Panc1 (cell line): ENCODE data around the gene OR8B8. TPM values are rescaled to one million over a fixed set of nuclear protein-coding genes. Genes with fewer than 3 reads are reported as not detected.

ENCODE experiments used
- ATAC-seq: fragments of 200-7000 bp; cut with Tn5 transposase; 2 replicates; pipeline ENCODE4 v1.9.1; 2020; ENCODE audit warnings: mild to moderate bottlenecking, moderate library complexity
- BruUV-seq: library from RNA; stranded (reverse); fragments of 400-500 nt; replicated peaks from 2 replicates; lab custom pipeline; 2021; lab: Mats Ljungman, UMichigan
- CTCF ChIA-PET: fragments of 300-600 bp; sonication (Branson Sonifier 250); formaldehyde crosslinking; loops from one replicate; lab custom pipeline; 2022; ENCODE audit warnings: antibody characterized with exemption; lab: Charles Lee
- POLR2A ChIA-PET: fragments of 300-600 bp; sonication (Branson Sonifier 250); formaldehyde crosslinking; loops from one replicate; lab custom pipeline; 2022; ENCODE audit warnings: antibody characterized with exemption; lab: Charles Lee
- DNase-seq: peaks from one replicate; pipeline ENCODE4 v3.0.0-alpha.2; 2010; ENCODE audit warnings: low read depth, low spot score
- H3K27ac ChIP-seq: 2 replicates; pipeline ENCODE4 v1.5.1; 2011; ENCODE audit warnings: mild to moderate bottlenecking, low read length, inconsistent platforms
- H3K27me3 ChIP-seq: fragments of 200-500 bp; sonication (Bioruptor generic); 2 replicates; pipeline ENCODE4 v1.6.0; 2014; ENCODE audit warnings: low read length, inconsistent platforms; ENCODE audit not compliant: control insufficient read depth, insufficient read depth
- H3K36me3 ChIP-seq: fragments of 200-500 bp; sonication (Bioruptor generic); 2 replicates; pipeline ENCODE4 v1.5.1; 2014; ENCODE audit warnings: inconsistent platforms, mild to moderate bottlenecking, low read length, moderate library complexity; ENCODE audit not compliant: control insufficient read depth, insufficient read depth
- H3K4me1 ChIP-seq: 2 replicates; pipeline ENCODE4 v1.5.1; 2011; ENCODE audit warnings: inconsistent platforms, mild to moderate bottlenecking, low read length, moderate library complexity; ENCODE audit not compliant: control insufficient read depth, insufficient read depth
- H3K4me3 ChIP-seq, 2 experiments: 2 replicates each; pipeline ENCODE4 v1.5.1; 2011 to 2012; ENCODE audit warnings: low read depth in 2 of 2, low read length in 2 of 2, mild to moderate bottlenecking in 2 of 2, inconsistent platforms in 1 of 2, moderate library complexity in 1 of 2
- H3K9me3 ChIP-seq: fragments of 200-500 bp; sonication (Bioruptor generic); 2 replicates; pipeline ENCODE4 v1.5.1; 2014; ENCODE audit warnings: low read depth, mild to moderate bottlenecking, inconsistent platforms, low read length, moderate library complexity; ENCODE audit not compliant: control insufficient read depth, insufficient read depth
- CTCF ChIP-seq: fragments of 450-650 bp; IDR thresholded peaks from 2 replicates; pipeline ENCODE4 v1.5.1; 2017; ENCODE audit warnings: mild to moderate bottlenecking
- POLR2AphosphoS5 ChIP-seq: IDR thresholded peaks from 2 replicates; pipeline ENCODE4 v1.6.1; 2012; ENCODE audit warnings: mild to moderate bottlenecking, low read depth, low read length, moderate library complexity
- REST ChIP-seq, 2 experiments: IDR thresholded peaks; 2 replicates each; pipeline ENCODE4 v1.6.1; 2011 to 2012; ENCODE audit warnings: low read depth in 2 of 2, control low read depth in 1 of 2, low read length in 1 of 2, mild to moderate bottlenecking in 1 of 2, moderate library complexity in 1 of 2; ENCODE audit not compliant: insufficient read depth in 1 of 2
- SIN3A ChIP-seq: IDR thresholded peaks from 2 replicates; pipeline ENCODE4 v1.6.1; 2012; ENCODE audit warnings: low read depth, mild to moderate bottlenecking, low read length, moderate library complexity, borderline replicate concordance; ENCODE audit not compliant: insufficient read depth
- TCF7L2 ChIP-seq: IDR thresholded peaks from 2 replicates; pipeline ENCODE4 v1.6.1; 2011; ENCODE audit warnings: mild to moderate bottlenecking, low read depth, low read length, inconsistent platforms
- in situ Hi-C: cut with HindIII; loops from 2 replicates; pipeline ENCODE4 v1.10.0; 2016; ENCODE audit warnings: low sequenced_read_pairs, low pct_unique_long_range_greater_than_20kb
- intact Hi-C: fragments of 100-400 bp; cut with micrococcal nuclease; formaldehyde crosslinking; loops from one replicate; pipeline ENCODE4 v1.10.0; 2022; ENCODE audit not compliant: unreplicated experiment
- total RNA-seq: library from RNA; stranded (reverse); gene quantifications from one replicate; pipeline ENCODE4 v1.2.1, GENCODE V29; 2021; ENCODE audit not compliant: unreplicated experiment

The OR8B8 gene
- total RNA-seq, 1 experiment from 2014 or later: not detected

GRCh38 chr11:124483422-124483821, 37.9 kb upstream of the OR8B8 start:
- Histone ChIP-seq H3K4me3 (no peak overlapping the region), H3K27me3 (no peaks in the 10 kb centered on the region), H3K4me1 (no peaks in the 10 kb centered on the region), H3K9me3 (no peaks in the 10 kb centered on the region), H3K27ac (no peak overlapping the region), H3K36me3 (no peaks in the 10 kb centered on the region)
- POLR2A ChIA-PET: no interaction called here
- no TSS peak for BruUV-seq
- intact Hi-C loops (no loop called here), in situ Hi-C loops (no loop called here)
- CTCF ChIA-PET: no interaction called here
- ATAC-seq (no peak), DNase-seq (no peak)
- TF ChIP-seq CTCF (no peak), TCF7L2 (no peak), SIN3A (no peak)

- Histone ChIP-seq H3K4me3 (no peak overlapping the region), H3K4me1 (no peaks in the 10 kb centered on the region), H3K27ac (no peak overlapping the region), H3K9me3 (no peaks in the 10 kb centered on the region), H3K36me3 (no peaks in the 10 kb centered on the region), H3K27me3 (no peaks in the 10 kb centered on the region)
- DNase-seq: no peak
- ChIA-PET POLR2A (no interaction called here), CTCF (no interaction called here)
- no peak for TF ChIP-seq SIN3A
- TF ChIP-seq POLR2AphosphoS5: no peak
- no peak for TF ChIP-seq CTCF
- no peak for TF ChIP-seq REST (IDR thresholded peaks at IDR 0.05; ENCODE audit: insufficient read depth in 1 of 2, low read depth in 2 of 2, low read length in 1 of 2)
- no peak for TF ChIP-seq TCF7L2
- in situ Hi-C loops: no loop called here
- intact Hi-C loops: no loop called here
- ATAC-seq: peak; percentile 66
- no TSS peak for BruUV-seq
Measured at GRCh38 chr11:124482362-124483147, 37.1 kb upstream of the OR8B8 start.
